Adrenal gland (tissue), 5 donors: ENCODE data around the gene CCNDBP1.

Source experiments
- CTCF ChIP-seq, 6 experiments: fragments of 450-650 bp in 4 of 6; fragments of 200-600 bp in 2 of 6; sonication (generic) in 1 of 6; IDR thresholded peaks; 1 replicate in 5 of 6; 2 replicates in 1 of 6; pipeline versions ENCODE4 v1.5.1 to v1.8.0; 2016 to 2021; ENCODE audit warnings: antibody characterized with exemption in 6 of 6, mild to moderate bottlenecking in 2 of 6, moderate library complexity in 1 of 6
- POLR2A ChIP-seq, 2 donors: fragments of 450-650 bp; IDR thresholded peaks; one replicate each; pipeline ENCODE4 v1.6.1; 2017; ENCODE audit warnings: antibody characterized with exemption in 2 of 2, mild to moderate bottlenecking in 2 of 2, moderate library complexity in 1 of 2
- donor health status: DM: no; HTN: no; CAD: no.

- TF ChIP-seq POLR2A (IDR thresholded peaks at IDR 0.05) (no peak), CTCF (IDR thresholded peaks at IDR 0.05) (no peak)
Measured at GRCh38 chr15:43209059-43209824, 24.0 kb downstream of the CCNDBP1 start.
